Caki2 (cell line): ENCODE data around the gene POLR2L. TPM values are rescaled to one million over a fixed set of nuclear protein-coding genes. Genes with fewer than 3 reads are reported as not detected.
A peak's percentile ranks its signal among the peaks of the same experiment; 100 is the strongest.

Experiments used
- DNase-seq: peaks from one replicate; pipeline ENCODE4 v3.0.0-alpha.2; 2015; ENCODE audit warnings: low read depth
- in situ Hi-C: cut with HindIII; loops from 2 replicates; pipeline ENCODE4 v1.10.0; 2016; ENCODE audit warnings: low sequenced_read_pairs, low pct_unique_long_range_greater_than_20kb, mixed read lengths
- total RNA-seq: library from RNA; depleted of rRNA; stranded (reverse); fragments of >200 nt; shearing (Covaris generic); gene quantifications from 2 replicates; pipeline ENCODE4 v1.2.3, GENCODE V29; 2014; ENCODE audit warnings: low replicate concordance

Gene POLR2L
- total RNA-seq, 1 experiment from 2014 or later, result 103 TPM

GRCh38 chr11:803770-804598 lies 38.3 kb downstream of the POLR2L start:
- in situ Hi-C loops, result no loop called here

GRCh38 chr11:803467-803742 lies 38.9 kb downstream of the POLR2L start:
- in situ Hi-C loops, result no loop called here
- DNase-seq, result no peak

More at GRCh38 chr11:803770-804598, 38.3 kb downstream of the POLR2L start:
- DNase-seq, result no peak

- DNase-seq, result no peak
- in situ Hi-C loops, result no loop called here
These were observed 39.4 kb downstream of the POLR2L start for GRCh38 chr11:802693-803466.

- no peak for DNase-seq
- in situ Hi-C loops, result no loop called here
These were observed 40.2 kb downstream of the POLR2L start for GRCh38 chr11:802018-802617.

GRCh38 chr11:801097-801780 lies 41.1 kb downstream of the POLR2L start:
- no peak for DNase-seq
- in situ Hi-C loops, result no loop called here

- in situ Hi-C loops, result no loop called here
- DNase-seq, result no peak
These were observed 41.9 kb downstream of the POLR2L start for GRCh38 chr11:800473-800872.

GRCh38 chr11:799641-800316 lies 42.5 kb downstream of the POLR2L start:
- DNase-seq, result no peak
- in situ Hi-C loops, result no loop called here

GRCh38 chr11:798093-798713 lies 44.1 kb downstream of the POLR2L start, which contains the start of gene SLC25A22:
SLC25A22 (minus strand) TSS chr11:798281; CDS start chr11:795006, 3,275 bp downstream.
- DNase-seq, result peak; percentile 72
- in situ Hi-C loops, result no loop called here

- in situ Hi-C loops, result no loop called here
- DNase-seq, result peak; percentile 81
These were observed 44.8 kb downstream of the POLR2L start for GRCh38 chr11:797296-798092.

GRCh38 chr11:796565-797295 lies 45.6 kb downstream of the POLR2L start:
- in situ Hi-C loops, result no loop called here
- DNase-seq, result no peak

GRCh38 chr11:795634-796564 lies 46.4 kb downstream of the POLR2L start:
- DNase-seq, result peak; percentile 72
- in situ Hi-C loops, result no loop called here

- in situ Hi-C loops, result no loop called here
- DNase-seq, result no peak
These were observed 47.3 kb downstream of the POLR2L start for GRCh38 chr11:794766-795633.

- in situ Hi-C loops, result no loop called here
- no peak for DNase-seq
These were observed 48.1 kb downstream of the POLR2L start for GRCh38 chr11:794013-794765.

- in situ Hi-C loops, result no loop called here
- no peak for DNase-seq
These were observed 48.8 kb downstream of the POLR2L start for GRCh38 chr11:793556-793955.
